MM.1S (cell line): ENCODE measurements around the gene ABCG8.

ENCODE experiments used
- DNase-seq: peaks from one replicate; pipeline ENCODE4 v3.0.0-alpha.2; 2015
- H2AFZ ChIP-seq: fragments of 300-600 bp; sonication (generic); 2 replicates; pipeline ENCODE4 v1.6.0; 2016; ENCODE audit warnings: antibody characterized with exemption, low read length
- H3F3A ChIP-seq: fragments of 300-600 bp; sonication (generic); 2 replicates; pipeline ENCODE4 v1.6.1; 2016; ENCODE audit warnings: mild to moderate bottlenecking, antibody characterized with exemption, low read length, moderate library complexity, mixed read lengths; ENCODE audit not compliant: insufficient read depth
- H3K27ac ChIP-seq: fragments of 300-600 bp; sonication (generic); 2 replicates; pipeline ENCODE4 v1.5.1; 2016; ENCODE audit warnings: mild to moderate bottlenecking, low read length
- H3K27me3 ChIP-seq: fragments of 300-600 bp; sonication (generic); replicated peaks from 2 replicates; pipeline ENCODE4 v1.6.0; 2016; ENCODE audit warnings: low read length; ENCODE audit not compliant: insufficient read depth
- H3K36me3 ChIP-seq: fragments of 300-600 bp; sonication (generic); replicated peaks from 2 replicates; pipeline ENCODE4 v1.6.1; 2016; ENCODE audit warnings: mild to moderate bottlenecking, low read length, mixed read lengths; ENCODE audit not compliant: insufficient read depth
- H3K4me1 ChIP-seq: fragments of 300-600 bp; sonication (generic); 2 replicates; pipeline ENCODE4 v1.6.1; 2016; ENCODE audit warnings: low read length, mixed read lengths
- H3K4me2 ChIP-seq: fragments of 300-600 bp; sonication (generic); 2 replicates; pipeline ENCODE4 v1.6.0; 2016; ENCODE audit warnings: low read depth, low read length
- H3K4me3 ChIP-seq: fragments of 300-600 bp; sonication (generic); 2 replicates; pipeline ENCODE4 v1.5.1; 2016; ENCODE audit warnings: low read length, mixed read lengths
- H3K79me2 ChIP-seq: fragments of 300-600 bp; sonication (generic); 2 replicates; pipeline ENCODE4 v1.6.1; 2016; ENCODE audit warnings: mixed run types, low read length, mixed read lengths
- H3K9ac ChIP-seq: fragments of 300-600 bp; sonication (generic); 2 replicates; pipeline ENCODE4 v1.6.1; 2016; ENCODE audit warnings: low read length, mixed read lengths
- H3K9me2 ChIP-seq: fragments of 300-600 bp; sonication (generic); replicated peaks from 2 replicates; pipeline ENCODE4 v1.6.1; 2016; ENCODE audit warnings: mild to moderate bottlenecking, low read length, mixed read lengths; ENCODE audit not compliant: insufficient read depth
- H3K9me3 ChIP-seq: fragments of 300-600 bp; sonication (generic); replicated peaks from 2 replicates; pipeline ENCODE4 v1.6.1; 2016; ENCODE audit warnings: mild to moderate bottlenecking, low read length, mixed read lengths; ENCODE audit not compliant: insufficient read depth
- H4K20me1 ChIP-seq: fragments of 300-600 bp; sonication (generic); 2 replicates; pipeline ENCODE4 v1.6.1; 2016; ENCODE audit warnings: mild to moderate bottlenecking, low read length, moderate library complexity, mixed read lengths; ENCODE audit not compliant: insufficient read depth
- CTCF ChIP-seq: fragments of 300-600 bp; sonication (generic); IDR thresholded peaks from 2 replicates; pipeline ENCODE4 v1.5.1; 2016; ENCODE audit warnings: antibody characterized with exemption, low read length, mixed read lengths
- EZH2 ChIP-seq: fragments of 300-600 bp; sonication (generic); optimal IDR thresholded peaks from 2 replicates; pipeline ENCODE3; 2017; ENCODE audit warnings: low read depth, mild to moderate bottlenecking, antibody characterized with exemption, low read length, mixed read lengths
- EZH2phosphoT487 ChIP-seq: fragments of 300-600 bp; sonication (generic); IDR thresholded peaks from 2 replicates; pipeline ENCODE4 v1.6.1; 2018; ENCODE audit warnings: antibody characterized with exemption, low read length

ABCG8 gene

GRCh38 chr2:43826305-43827250, 12.2 kb upstream of the ABCG8 start:
- Histone ChIP-seq H3K36me3 (no peaks in the 10 kb centered on the region), H2AFZ (no peak overlapping the region), H3K9me3 (no peaks in the 10 kb centered on the region), H3F3A (no peaks in the 10 kb centered on the region), H3K4me3 (no peak overlapping the region), H3K27me3 (no peaks in the 10 kb centered on the region), H3K79me2 (no peaks in the 10 kb centered on the region), H3K4me1 (no peaks in the 10 kb centered on the region), H4K20me1 (no peaks in the 10 kb centered on the region), H3K9ac (no peak overlapping the region), H3K4me2 (no peak overlapping the region), H3K9me2 (no peaks in the 10 kb centered on the region), H3K27ac (no peak overlapping the region)
- TF ChIP-seq CTCF, result no peak
- TF ChIP-seq EZH2phosphoT487, result no peak
- TF ChIP-seq EZH2, result no peak
- DNase-seq, result no peak

- Histone ChIP-seq H3K36me3 (no peaks in the 10 kb centered on the region), H3K27ac (no peak overlapping the region), H3K4me3 (no peak overlapping the region), H3F3A (no peaks in the 10 kb centered on the region), H3K4me1 (no peaks in the 10 kb centered on the region), H3K4me2 (no peak overlapping the region), H2AFZ (no peak overlapping the region), H3K27me3 (no peaks in the 10 kb centered on the region), H3K9me2 (no peaks in the 10 kb centered on the region), H3K79me2 (no peaks in the 10 kb centered on the region), H4K20me1 (no peaks in the 10 kb centered on the region), H3K9ac (no peak overlapping the region), H3K9me3 (no peaks in the 10 kb centered on the region)
- TF ChIP-seq EZH2phosphoT487 (no peak), CTCF (no peak), EZH2 (no peak)
- DNase-seq, result no peak
These were observed 7.1 kb upstream of the ABCG8 start for GRCh38 chr2:43831543-43832294.

GRCh38 chr2:43832457-43832856, 6.3 kb upstream of the ABCG8 start:
- no peaks in the 10 kb centered on the region for H3K79me2 ChIP-seq
- H3K9me2 ChIP-seq, result no peaks in the 10 kb centered on the region
- no peaks in the 10 kb centered on the region for H3K36me3 ChIP-seq
- H2AFZ ChIP-seq, result no peak overlapping the region
- no peak overlapping the region for H3K27ac ChIP-seq
- H3F3A ChIP-seq, result no peaks in the 10 kb centered on the region
- no peaks in the 10 kb centered on the region for H3K4me1 ChIP-seq
- TF ChIP-seq EZH2, result no peak
- no peak for TF ChIP-seq CTCF
- no peak for TF ChIP-seq EZH2phosphoT487
- no peaks in the 10 kb centered on the region for H3K9me3 ChIP-seq
- no peak overlapping the region for H3K4me3 ChIP-seq
- no peak overlapping the region for H3K4me2 ChIP-seq
- H4K20me1 ChIP-seq, result no peaks in the 10 kb centered on the region
- DNase-seq, result no peak
- H3K9ac ChIP-seq, result no peak overlapping the region
- no peaks in the 10 kb centered on the region for H3K27me3 ChIP-seq
